GM19043 (cell line): ENCODE measurements around the gene TEX29.

ENCODE experiments used
- ATAC-seq: cut with Tn5 transposase; IDR thresholded peaks from one replicate; pipeline ENCODE4 v1.9.1; 2021; ENCODE audit warnings: low read depth; ENCODE audit not compliant: unreplicated experiment

Gene TEX29

GRCh38 chr13:111389621-111390521, 69.4 kb downstream of the TEX29 start:
- no peak for ATAC-seq

- ATAC-seq = no peak
Observed at GRCh38 chr13:111390522-111391270, 70.3 kb downstream of the TEX29 start.

GRCh38 chr13:111392486-111392885, 72.0 kb downstream of the TEX29 start:
- no peak for ATAC-seq

DNA sequence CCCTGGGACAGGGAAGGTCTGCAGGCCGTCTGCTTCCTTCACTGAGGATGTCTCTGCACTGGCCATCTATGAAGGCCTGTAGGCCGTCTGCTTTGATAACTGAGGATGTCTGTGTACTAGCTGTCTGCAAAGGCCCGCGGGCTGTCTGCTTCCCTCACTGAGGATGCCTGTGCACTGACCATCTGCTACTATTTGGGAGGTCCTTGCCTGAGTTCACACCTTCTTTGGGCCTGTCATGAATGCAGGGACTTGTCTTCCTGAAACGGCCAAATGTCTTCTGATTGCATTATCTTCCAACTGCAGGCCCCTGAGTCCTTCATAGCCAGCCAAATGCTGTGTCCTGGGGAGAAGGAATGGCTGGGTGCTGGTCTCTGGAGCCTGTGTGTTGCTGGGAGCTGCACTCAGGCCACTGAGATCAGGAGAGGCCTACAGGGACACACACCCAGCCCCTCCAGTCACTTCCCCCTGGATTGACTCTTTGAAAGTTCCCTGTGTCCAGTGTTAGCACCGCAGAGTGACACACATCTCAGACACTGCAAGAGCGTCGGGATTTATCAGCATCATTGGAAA, 72.9 kb downstream of the TEX29 start:
- ATAC-seq = no peak
